IMR-90 (cell line): Measurements from ENCODE around the gene KLF13. TPM values are rescaled to one million over a fixed set of nuclear protein-coding genes. Genes with fewer than 3 reads are reported as not detected.

Experiments
- ATAC-seq: fragments of 200-7000 bp; cut with Tn5 transposase; 2 replicates; pipeline ENCODE4 v1.9.1; 2020; ENCODE audit warnings: low read depth, mild to moderate bottlenecking, moderate library complexity
- BruUV-seq: library from RNA; stranded (reverse); fragments of 400-500 nt; replicated peaks from 2 replicates; lab custom pipeline; 2021; lab: Mats Ljungman, UMichigan
- CTCF ChIA-PET: fragments of 300-600 bp; formaldehyde crosslinking; extraction: SDS; loops from one replicate; lab custom pipeline; 2021; ENCODE audit warnings: antibody characterized with exemption; lab: Yijun Ruan, JAX
- POLR2A ChIA-PET: fragments of 300-600 bp; sonication (Branson Sonifier 250); formaldehyde crosslinking; loops from one replicate; lab custom pipeline; 2022; ENCODE audit warnings: antibody characterized with exemption; ENCODE audit not compliant: unreplicated experiment; lab: Charles Lee
- DNase-seq: peaks from one replicate; pipeline ENCODE4 v3.0.0; 2013
- H2AFZ ChIP-seq: replicated peaks from 2 replicates; pipeline ENCODE3; 2013; ENCODE audit warnings: low read length, mild to moderate bottlenecking; ENCODE audit not compliant: poor library complexity
- H2AK5ac ChIP-seq: 2 replicates; pipeline ENCODE4 v1.6.1; 2013; ENCODE audit warnings: low read depth, low read length, inconsistent platforms
- H2AK9ac ChIP-seq: replicated peaks from 2 replicates; pipeline ENCODE3; 2013; ENCODE audit warnings: mild to moderate bottlenecking, low read depth, low read length, moderate library complexity; ENCODE audit not compliant: poor library complexity
- H2BK120ac ChIP-seq: 2 replicates; pipeline ENCODE4 v1.6.1; 2013; ENCODE audit warnings: low read depth, low read length, inconsistent platforms
- H2BK15ac ChIP-seq: 3 replicates; pipeline ENCODE4 v1.6.1; 2013; ENCODE audit warnings: low read depth, low read length, inconsistent platforms
- H2BK20ac ChIP-seq: 2 replicates; pipeline ENCODE4 v1.6.1; 2013; ENCODE audit warnings: low read depth, mild to moderate bottlenecking, inconsistent platforms, low read length, moderate library complexity
- H2BK5ac ChIP-seq: 2 replicates; pipeline ENCODE4 v1.6.1; 2013; ENCODE audit warnings: mild to moderate bottlenecking, low read depth, low read length, inconsistent platforms; ENCODE audit not compliant: poor library complexity, severe bottlenecking
- H3K14ac ChIP-seq: replicated peaks from 2 replicates; pipeline ENCODE4 v1.6.1; 2013; ENCODE audit warnings: low read depth, low read length, inconsistent platforms
- H3K18ac ChIP-seq: 2 replicates; pipeline ENCODE4 v1.6.1; 2013; ENCODE audit warnings: low read depth, low read length, control low read depth
- H3K23ac ChIP-seq: 2 replicates; pipeline ENCODE4 v1.6.1; 2013; ENCODE audit warnings: low read depth, low read length, inconsistent platforms
- H3K27ac ChIP-seq: 2 replicates; pipeline ENCODE4 v1.5.1; 2013; ENCODE audit warnings: mild to moderate bottlenecking, control low read depth, low read length; ENCODE audit not compliant: insufficient read depth
- H3K27me3 ChIP-seq: 2 replicates; pipeline ENCODE4 v1.6.1; 2013; ENCODE audit warnings: low read length; ENCODE audit not compliant: control insufficient read depth, insufficient read depth
- H3K36me3 ChIP-seq: 2 replicates; pipeline ENCODE4 v1.6.1; 2013; ENCODE audit warnings: low read length, mixed read lengths; ENCODE audit not compliant: control insufficient read depth, insufficient read depth
- H3K4ac ChIP-seq: 2 replicates; pipeline ENCODE4 v1.6.1; 2013; ENCODE audit warnings: low read depth, low read length, inconsistent platforms
- H3K4me1 ChIP-seq: 2 replicates; pipeline ENCODE4 v1.6.1; 2013; ENCODE audit warnings: low read length, mixed read lengths; ENCODE audit not compliant: control insufficient read depth, insufficient read depth
- H3K4me2 ChIP-seq: 2 replicates; pipeline ENCODE4 v1.6.1; 2013; ENCODE audit warnings: low read depth, mild to moderate bottlenecking, control low read depth, low read length, moderate library complexity
- H3K4me3 ChIP-seq: 2 replicates; pipeline ENCODE4 v1.5.1; 2013; ENCODE audit warnings: low read depth, mild to moderate bottlenecking, control low read depth, low read length, moderate library complexity; ENCODE audit not compliant: insufficient read depth
- H3K56ac ChIP-seq: 2 replicates; pipeline ENCODE4 v1.6.1; 2013; ENCODE audit warnings: low read length, inconsistent platforms; ENCODE audit not compliant: insufficient read depth; ENCODE audit errors: extremely low read depth
- H3K79me1 ChIP-seq, 2 experiments: 2 replicates each; pipeline ENCODE4 v1.6.1; 2013; ENCODE audit warnings: low read length in 2 of 2, inconsistent platforms in 1 of 2, low read depth in 1 of 2
- H3K9ac ChIP-seq: 2 replicates; pipeline ENCODE4 v1.6.1; 2013; ENCODE audit warnings: low read depth, low read length, control low read depth
- H3K9me1 ChIP-seq: 2 replicates; pipeline ENCODE4 v1.6.1; 2013; ENCODE audit warnings: low read length, inconsistent platforms; ENCODE audit not compliant: insufficient read depth
- H3K9me3 ChIP-seq: 2 replicates; pipeline ENCODE4 v1.6.1; 2013; ENCODE audit warnings: low read length; ENCODE audit not compliant: control insufficient read depth, insufficient read depth
- H4K20me1 ChIP-seq: 2 replicates; pipeline ENCODE4 v1.6.1; 2013; ENCODE audit warnings: low read length, inconsistent platforms; ENCODE audit not compliant: insufficient read depth
- H4K5ac ChIP-seq: 2 replicates; pipeline ENCODE4 v1.6.1; 2013; ENCODE audit warnings: mild to moderate bottlenecking, low read depth, low read length, control low read depth
- H4K8ac ChIP-seq, 2 experiments: 2 replicates each; pipeline ENCODE4 v1.6.1; 2013; ENCODE audit warnings: low read depth in 2 of 2, low read length in 2 of 2, control low read depth in 1 of 2, inconsistent platforms in 1 of 2
- H4K91ac ChIP-seq: 2 replicates; pipeline ENCODE4 v1.6.1; 2013; ENCODE audit warnings: low read depth, low read length, inconsistent platforms; ENCODE audit not compliant: insufficient read depth
- BHLHE40 ChIP-seq: fragments of 150-350 bp; IDR thresholded peaks from 2 replicates; pipeline ENCODE4 v1.6.1; 2016; ENCODE audit warnings: mild to moderate bottlenecking, low read depth, low read length
- CEBPB ChIP-seq: IDR thresholded peaks from 2 replicates; pipeline ENCODE4 v1.6.1; 2012; ENCODE audit warnings: low read depth, low read length, improper control_type of control experiment
- CHD1 ChIP-seq: IDR thresholded peaks from 2 replicates; pipeline ENCODE4 v1.6.1; 2012; ENCODE audit warnings: low read depth, low read length, improper control_type of control experiment
- CTCF ChIP-seq: conservative IDR thresholded peaks from 2 replicates; pipeline ENCODE4 v1.5.1; 2012; ENCODE audit warnings: mild to moderate bottlenecking, low read depth, low read length, improper control_type of control experiment
- FOS ChIP-seq: fragments of 150-350 bp; IDR thresholded peaks from 2 replicates; pipeline ENCODE4 v1.6.1; 2016; ENCODE audit warnings: low read depth, low read length
- MAFK ChIP-seq: IDR thresholded peaks from 2 replicates; pipeline ENCODE4 v1.6.1; 2012; ENCODE audit warnings: low read depth, low read length, improper control_type of control experiment
- MAZ ChIP-seq: IDR thresholded peaks from 2 replicates; pipeline ENCODE4 v1.6.1; 2012; ENCODE audit warnings: low read depth, mild to moderate bottlenecking, low read length, improper control_type of control experiment, moderate library complexity, borderline replicate concordance
- MXI1 ChIP-seq: IDR thresholded peaks from 2 replicates; pipeline ENCODE4 v1.6.1; 2012; ENCODE audit warnings: low read depth, mild to moderate bottlenecking, low read length, moderate library complexity, borderline replicate concordance
- NFE2L2 ChIP-seq: fragments of 150-350 bp; IDR thresholded peaks from 2 replicates; pipeline ENCODE4 v1.6.1; 2016; ENCODE audit warnings: low read depth, mild to moderate bottlenecking, low read length
- POLR2A ChIP-seq: IDR thresholded peaks from 2 replicates; pipeline ENCODE4 v1.6.1; 2012; ENCODE audit warnings: mild to moderate bottlenecking, low read depth, low read length
- RAD21 ChIP-seq: IDR thresholded peaks from 2 replicates; pipeline ENCODE4 v1.6.1; 2012; ENCODE audit warnings: low read length, improper control_type of control experiment
- RCOR1 ChIP-seq: IDR thresholded peaks from 2 replicates; pipeline ENCODE4 v1.6.1; 2012; ENCODE audit warnings: mild to moderate bottlenecking, low read length, improper control_type of control experiment; ENCODE audit not compliant: insufficient replicate concordance
- RFX5 ChIP-seq: IDR thresholded peaks from 2 replicates; pipeline ENCODE4 v1.8.0; 2012; ENCODE audit warnings: low read depth, mild to moderate bottlenecking, low read length, moderate library complexity
- SMC3 ChIP-seq: fragments of 150-350 bp; IDR thresholded peaks from 2 replicates; pipeline ENCODE4 v1.6.1; 2016; ENCODE audit warnings: low read depth, mild to moderate bottlenecking, antibody characterized with exemption, low read length, moderate library complexity
- WGBS, 2 experiments: methylation state at CpG; one replicate each; pipeline versions ENCODE4 v1.1.5 to v1.1.7; 2013; ENCODE audit warnings: missing lambda C conversion rate in 2 of 2; ENCODE audit not compliant: insufficient read length in 1 of 2; ENCODE audit errors: extremely low coverage in 2 of 2; 5-methylcytosine and 5-hydroxymethylcytosine counted together
- dilution Hi-C: fragments of 300-500 bp; cut with HindIII; formaldehyde crosslinking; loops from one replicate; pipeline ENCODE4 v1.14.3; 2018; ENCODE audit warnings: low sequenced_read_pairs; ENCODE audit not compliant: unreplicated experiment
- in situ Hi-C: fragments of 300-500 bp; cut with MboI; formaldehyde crosslinking; loops from 3 replicates; pipeline ENCODE4 v1.14.3; 2019; ENCODE audit warnings: low sequenced_read_pairs, inconsistent platforms, mixed read lengths
- intact Hi-C: fragments of 100-400 bp; cut with micrococcal nuclease; formaldehyde crosslinking; loops from 2 replicates; pipeline ENCODE4 v1.10.0; 2022
- polyA plus RNA-seq, 3 experiments: library from polyadenylated mRNA; depleted of rRNA; stranded (reverse); fragments of >200 nt; gene quantifications; 2 replicates each; pipeline ENCODE4 v1.2.3, GENCODE V29; 2012; ENCODE audit warnings: low replicate concordance in 1 of 3
- total RNA-seq: library from RNA; depleted of rRNA; stranded (reverse); fragments of >200 nt; gene quantifications from 2 replicates; pipeline ENCODE4 v1.2.3, GENCODE V29; 2012
- TF ChIP-seq, protein P1 (sequence below): fragments of 150-350 bp; IDR thresholded peaks from 2 replicates; pipeline ENCODE4 v1.6.1; 2016; ENCODE audit warnings: low read depth, mild to moderate bottlenecking, low read length, moderate library complexity, borderline replicate concordance
- TF ChIP-seq, protein P2 (sequence below): fragments of 150-350 bp; IDR thresholded peaks from 2 replicates; pipeline ENCODE4 v1.6.1; 2017; ENCODE audit warnings: mild to moderate bottlenecking, antibody characterized with exemption, low read length, low read depth

Gene KLF13
- total and polyA plus RNA-seq, 2 of the 4 experiments (the other 2 are of a cell fraction): 9.5 to 10.6 TPM

GRCh38 chr15:31335989-31336592 lies 9.5 kb downstream of the KLF13 start:
- no peak for TF ChIP-seq POLR2A
- no peak for TF ChIP-seq CTCF
- no peak for TF ChIP-seq CHD1
- TF ChIP-seq RFX5: no peak
- no peak for TF ChIP-seq MAFK
- TF ChIP-seq FOS: no peak
- TF ChIP-seq MXI1: no peak
- TF ChIP-seq CEBPB: no peak
- TF ChIP-seq SMC3: no peak
- TF ChIP-seq, protein P1, sequence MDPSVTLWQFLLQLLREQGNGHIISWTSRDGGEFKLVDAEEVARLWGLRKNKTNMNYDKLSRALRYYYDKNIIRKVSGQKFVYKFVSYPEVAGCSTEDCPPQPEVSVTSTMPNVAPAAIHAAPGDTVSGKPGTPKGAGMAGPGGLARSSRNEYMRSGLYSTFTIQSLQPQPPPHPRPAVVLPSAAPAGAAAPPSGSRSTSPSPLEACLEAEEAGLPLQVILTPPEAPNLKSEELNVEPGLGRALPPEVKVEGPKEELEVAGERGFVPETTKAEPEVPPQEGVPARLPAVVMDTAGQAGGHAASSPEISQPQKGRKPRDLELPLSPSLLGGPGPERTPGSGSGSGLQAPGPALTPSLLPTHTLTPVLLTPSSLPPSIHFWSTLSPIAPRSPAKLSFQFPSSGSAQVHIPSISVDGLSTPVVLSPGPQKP: no peak
- TF ChIP-seq RAD21: no peak
- no peak for TF ChIP-seq RCOR1
- TF ChIP-seq BHLHE40: no peak
- TF ChIP-seq, protein P2, sequence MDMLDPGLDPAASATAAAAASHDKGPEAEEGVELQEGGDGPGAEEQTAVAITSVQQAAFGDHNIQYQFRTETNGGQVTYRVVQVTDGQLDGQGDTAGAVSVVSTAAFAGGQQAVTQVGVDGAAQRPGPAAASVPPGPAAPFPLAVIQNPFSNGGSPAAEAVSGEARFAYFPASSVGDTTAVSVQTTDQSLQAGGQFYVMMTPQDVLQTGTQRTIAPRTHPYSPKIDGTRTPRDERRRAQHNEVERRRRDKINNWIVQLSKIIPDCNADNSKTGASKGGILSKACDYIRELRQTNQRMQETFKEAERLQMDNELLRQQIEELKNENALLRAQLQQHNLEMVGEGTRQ: no peak
- no peak for TF ChIP-seq NFE2L2
- no peak for TF ChIP-seq MAZ
- intact Hi-C loops (no loop called here), dilution Hi-C loops (no loop called here), in situ Hi-C loops (no loop called here)
- Histone ChIP-seq H2BK20ac (no peak overlapping the region), H3K27me3 (no peaks in the 10 kb centered on the region), H3K18ac (no peak overlapping the region), H4K91ac (no peak overlapping the region), H3K27ac (no peak overlapping the region), H3K79me1 (peaks cover 49 to 95% of the 10 kb centered on the region in 2 experiments), H3K9me1 (peaks cover 49% of the 10 kb centered on the region), H2AK9ac (no peak overlapping the region), H2AFZ (no peak overlapping the region), H3K4me1 (peaks cover 13% of the 10 kb centered on the region), H2BK15ac (no peak overlapping the region), H4K8ac (no peak overlapping the region), H3K56ac (no peak overlapping the region), H4K5ac (no peak overlapping the region), H3K23ac (no peak overlapping the region), H3K9ac (no peak overlapping the region), H2BK5ac (no peak overlapping the region), H3K4me3 (no peak overlapping the region), H3K14ac (no peak overlapping the region), H4K20me1 (peaks cover 90% of the 10 kb centered on the region), H2AK5ac (no peak overlapping the region), H3K4ac (no peak overlapping the region), H2BK120ac (no peak overlapping the region), H3K9me3 (no peaks in the 10 kb centered on the region), H3K36me3 (no peaks in the 10 kb centered on the region), H3K4me2 (no peak overlapping the region)
- no peak for DNase-seq
- 60% methylated on average over 1 of the region's 9 CpGs; no CpG with 5 or more reads in 1 of the 2 experiments for WGBS, 2 experiments
- BruUV-seq: no TSS peak
- ATAC-seq: no peak
- POLR2A ChIA-PET: no interaction called here
- CTCF ChIA-PET: no interaction called here
